Fibroblast of villous mesenchyme (primary cell): ENCODE results near the gene C22orf39. TPM values are rescaled to one million over a fixed set of nuclear protein-coding genes. Genes with fewer than 3 reads are reported as not detected.

Experiments
- DNase-seq: peaks from one replicate; pipeline ENCODE4 v3.0.0-alpha.2; 2010; ENCODE audit warnings: low read depth
- H3K4me3 ChIP-seq: 2 replicates; pipeline ENCODE4 v1.5.1; 2011; ENCODE audit warnings: low read depth, mild to moderate bottlenecking, low read length
- total RNA-seq: library from RNA; depleted of rRNA; stranded (reverse); fragments of >200 nt; gene quantifications from 2 replicates; pipeline ENCODE4 v1.2.3, GENCODE V29; 2012
- TF ChIP-seq, protein P1 (sequence below): IDR thresholded peaks from 2 replicates; pipeline ENCODE4 v1.5.1; 2012; ENCODE audit warnings: low read depth, mild to moderate bottlenecking, low read length; ENCODE audit not compliant: insufficient read depth

Gene C22orf39, protein sequence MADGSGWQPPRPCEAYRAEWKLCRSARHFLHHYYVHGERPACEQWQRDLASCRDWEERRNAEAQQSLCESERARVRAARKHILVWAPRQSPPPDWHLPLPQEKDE
- total RNA-seq = 11.3 and 12.5 TPM in 2 replicates

DNA sequence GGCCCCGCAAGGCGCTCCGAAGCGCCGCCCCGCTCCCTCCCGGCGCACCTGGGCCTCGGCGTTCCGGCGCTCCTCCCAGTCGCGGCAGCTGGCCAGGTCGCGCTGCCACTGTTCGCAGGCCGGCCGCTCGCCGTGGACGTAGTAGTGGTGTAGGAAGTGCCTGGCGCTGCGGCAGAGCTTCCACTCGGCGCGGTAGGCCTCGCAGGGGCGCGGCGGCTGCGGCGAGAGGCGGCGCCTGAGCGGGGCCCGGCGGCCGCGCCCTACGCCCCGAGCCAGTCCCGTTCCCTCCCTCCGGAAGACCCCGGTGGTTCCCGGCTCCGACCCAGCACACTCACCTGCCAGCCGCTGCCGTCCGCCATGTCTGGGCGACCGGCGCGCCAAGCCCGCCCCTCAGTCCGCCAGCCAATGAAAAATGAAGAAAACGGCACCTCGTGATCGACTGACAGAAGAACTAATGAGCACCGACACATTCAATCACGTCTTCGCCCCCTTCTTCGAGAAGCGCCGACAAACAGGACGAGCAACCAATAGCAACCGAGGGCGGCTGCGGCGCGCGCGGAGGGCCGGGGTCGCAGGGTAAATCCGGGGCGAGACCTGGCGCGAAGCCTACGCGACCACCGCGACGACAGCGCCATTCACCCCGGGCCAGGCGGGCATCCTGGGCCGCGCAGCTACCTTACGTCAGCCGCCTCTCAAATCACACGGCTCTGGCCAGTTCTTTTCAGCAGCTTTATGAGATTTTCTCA, at the start of gene C22orf39:
C22orf39 (minus strand) TSS at position 382 of the 746 bp plus-strand sequence; CDS start at position 359, 23 bp downstream.
- peak; percentile 95 for DNase-seq
- TF ChIP-seq, protein P1, sequence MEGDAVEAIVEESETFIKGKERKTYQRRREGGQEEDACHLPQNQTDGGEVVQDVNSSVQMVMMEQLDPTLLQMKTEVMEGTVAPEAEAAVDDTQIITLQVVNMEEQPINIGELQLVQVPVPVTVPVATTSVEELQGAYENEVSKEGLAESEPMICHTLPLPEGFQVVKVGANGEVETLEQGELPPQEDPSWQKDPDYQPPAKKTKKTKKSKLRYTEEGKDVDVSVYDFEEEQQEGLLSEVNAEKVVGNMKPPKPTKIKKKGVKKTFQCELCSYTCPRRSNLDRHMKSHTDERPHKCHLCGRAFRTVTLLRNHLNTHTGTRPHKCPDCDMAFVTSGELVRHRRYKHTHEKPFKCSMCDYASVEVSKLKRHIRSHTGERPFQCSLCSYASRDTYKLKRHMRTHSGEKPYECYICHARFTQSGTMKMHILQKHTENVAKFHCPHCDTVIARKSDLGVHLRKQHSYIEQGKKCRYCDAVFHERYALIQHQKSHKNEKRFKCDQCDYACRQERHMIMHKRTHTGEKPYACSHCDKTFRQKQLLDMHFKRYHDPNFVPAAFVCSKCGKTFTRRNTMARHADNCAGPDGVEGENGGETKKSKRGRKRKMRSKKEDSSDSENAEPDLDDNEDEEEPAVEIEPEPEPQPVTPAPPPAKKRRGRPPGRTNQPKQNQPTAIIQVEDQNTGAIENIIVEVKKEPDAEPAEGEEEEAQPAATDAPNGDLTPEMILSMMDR = no peak
- peak within 1 kb of the TSS; percentile 84 for H3K4me3 ChIP-seq

DNA sequence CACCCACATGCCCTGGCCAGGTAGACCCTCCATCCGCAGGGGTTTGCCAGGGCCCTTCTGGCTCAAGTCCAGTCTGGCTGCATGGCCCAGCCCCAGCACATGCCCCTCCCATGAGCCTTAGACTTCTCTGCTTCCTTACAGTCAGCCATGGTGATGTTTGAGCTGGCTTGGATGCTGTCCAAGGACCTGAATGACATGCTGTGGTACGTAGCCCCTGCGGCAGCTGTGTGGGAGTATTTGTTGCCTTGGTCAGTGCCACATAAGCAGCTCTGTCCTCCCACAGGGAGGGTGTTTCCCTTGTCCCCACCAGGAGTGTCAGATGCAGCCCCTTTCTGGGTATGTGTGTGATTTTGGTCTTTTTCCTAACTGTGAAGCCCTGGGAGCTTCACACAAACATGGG, 49.7 kb upstream of the C22orf39 start:
- TF ChIP-seq, protein P1 = no peak
- peak; percentile 70 for DNase-seq
- no peak overlapping the region for H3K4me3 ChIP-seq

DNA sequence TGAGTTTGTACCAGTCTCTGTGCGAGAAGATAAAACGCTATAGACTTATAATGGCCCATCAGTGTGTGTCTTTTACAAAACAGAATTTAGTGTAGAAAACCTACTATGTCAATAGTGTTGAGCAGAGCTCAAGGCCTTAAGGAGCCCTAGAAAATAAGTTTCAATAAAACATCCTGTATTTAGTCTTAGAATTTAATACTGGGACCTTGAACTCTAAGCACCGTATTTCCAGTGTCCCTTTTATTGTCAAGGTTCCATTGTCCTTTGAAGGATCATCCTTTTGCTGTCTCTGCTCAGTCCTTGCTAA, 48.8 kb upstream of the C22orf39 start:
- H3K4me3 ChIP-seq = no peak overlapping the region
- DNase-seq = no peak
- TF ChIP-seq, protein P1 = no peak

DNA sequence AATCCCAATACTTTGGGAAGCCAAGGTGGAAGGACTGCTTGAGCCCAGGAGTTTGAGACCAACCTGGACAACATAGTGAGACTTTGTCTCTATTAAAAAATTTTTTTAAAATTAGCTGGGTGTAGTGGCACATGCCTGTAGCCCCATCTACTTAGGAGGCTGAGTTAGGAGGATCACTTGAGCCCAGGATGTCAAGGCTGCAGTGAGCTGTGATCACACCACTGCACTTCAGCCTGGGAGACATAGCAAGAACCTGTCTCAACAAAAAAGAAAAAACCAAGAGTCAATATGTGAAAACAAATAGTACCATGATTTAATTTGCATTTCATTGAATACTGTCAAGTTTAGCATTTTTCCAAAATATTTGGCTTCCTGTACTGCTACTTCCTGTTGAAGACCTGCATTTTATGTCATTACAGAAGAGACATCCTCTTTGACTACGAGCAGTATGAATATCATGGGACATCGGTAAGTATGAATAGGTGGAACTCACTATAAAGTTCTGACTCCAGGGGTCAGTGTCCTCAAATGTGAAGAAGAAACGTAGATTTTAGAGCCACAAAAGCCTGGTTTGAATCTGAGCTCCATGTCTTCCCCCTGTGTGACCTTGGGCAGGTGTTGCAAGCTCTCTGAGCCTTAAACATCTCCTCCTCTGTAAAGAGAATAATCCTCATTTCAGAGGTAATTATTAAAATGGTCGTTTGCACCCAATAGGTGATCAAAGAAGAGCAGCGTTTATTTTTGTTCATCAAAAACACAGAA, 48.2 kb upstream of the C22orf39 start:
- TF ChIP-seq, protein P1 = peak; percentile 30
- peak; percentile 44 for DNase-seq
- no peak overlapping the region for H3K4me3 ChIP-seq

DNA sequence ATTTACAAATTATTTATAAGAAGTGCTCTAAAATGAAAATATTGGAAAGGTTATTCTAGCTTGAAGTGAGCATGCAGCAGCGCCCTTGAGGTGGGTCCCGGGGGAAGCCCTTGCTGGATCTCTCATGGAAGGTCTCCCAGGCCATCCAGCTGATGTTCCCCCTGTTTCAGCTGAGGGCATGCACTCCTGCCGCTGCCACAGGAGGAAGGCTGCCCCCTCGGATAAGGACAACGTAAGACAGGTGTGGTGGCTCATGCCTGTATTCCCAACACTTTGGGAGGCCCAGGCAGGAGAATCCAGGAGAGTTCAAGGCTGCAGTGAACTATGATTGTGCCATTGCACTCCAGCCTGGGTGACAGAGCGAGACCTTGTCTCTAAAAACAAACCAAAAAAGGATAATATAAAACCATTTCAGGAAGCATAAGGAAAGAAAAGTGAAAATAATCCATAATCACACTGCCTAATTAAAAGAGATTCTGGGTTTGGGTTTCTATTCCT, 47.2 kb upstream of the C22orf39 start:
- no peak overlapping the region for H3K4me3 ChIP-seq
- no peak for DNase-seq
- TF ChIP-seq, protein P1 = no peak

DNA sequence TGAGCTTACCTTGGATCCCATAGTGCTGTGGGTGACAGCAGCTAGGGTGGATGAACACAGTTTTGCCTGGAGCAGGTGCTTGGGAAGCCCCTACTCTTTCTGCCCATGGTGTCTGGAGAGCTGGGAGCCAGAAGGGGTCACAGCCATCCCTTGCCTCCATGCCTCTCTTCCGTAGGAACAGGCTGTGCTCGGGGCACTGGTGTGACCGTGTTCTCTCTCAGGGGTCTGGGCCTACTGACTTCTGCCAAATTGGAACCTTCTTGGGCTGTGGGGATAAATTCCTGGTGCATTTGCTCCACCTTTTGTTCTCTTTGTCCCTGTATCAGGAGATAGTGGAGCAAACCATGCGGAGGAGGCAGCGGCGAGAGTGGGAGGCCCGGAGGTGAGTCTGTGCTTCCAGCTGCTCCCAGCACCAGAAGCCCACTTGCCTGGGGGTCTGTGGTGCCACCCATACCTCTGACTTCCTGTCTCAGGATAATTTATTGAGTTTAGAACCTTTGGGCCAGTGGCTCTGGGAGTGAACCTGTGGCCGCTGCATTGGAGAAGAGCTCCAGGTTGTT, 46.6 kb upstream of the C22orf39 start:
- TF ChIP-seq, protein P1 = no peak
- H3K4me3 ChIP-seq = no peak overlapping the region
- DNase-seq = no peak
